Activated CD4-positive, alpha-beta T cell treated with anti-CD3 and anti-CD28 coated beads, Interleukin-2, amount 10 ng/mL, durations not matched to agents 24 days and 14 days (primary cell): Measurements from ENCODE around the gene VARS2. TPM values are rescaled to one million over a fixed set of nuclear protein-coding genes. Genes with fewer than 3 reads are reported as not detected.

Source experiments
- DNase-seq: peaks from one replicate; pipeline ENCODE4 v3.0.0; 2022
- H3K27ac Mint-ChIP-seq: one replicate; pipeline ENCODE4 v1.8.0; 2022; ENCODE audit warnings: mild to moderate bottlenecking, mixed read lengths
- H3K27me3 Mint-ChIP-seq: one replicate; pipeline ENCODE4 v1.8.0; 2022; ENCODE audit warnings: mixed read lengths
- H3K36me3 Mint-ChIP-seq: one replicate; pipeline ENCODE4 v1.8.0; 2022; ENCODE audit warnings: low read depth, mild to moderate bottlenecking, mixed read lengths
- H3K4me1 Mint-ChIP-seq: one replicate; pipeline ENCODE4 v1.8.0; 2021; ENCODE audit warnings: mixed read lengths
- H3K4me3 Mint-ChIP-seq: one replicate; pipeline ENCODE4 v1.8.0; 2022; ENCODE audit warnings: mild to moderate bottlenecking, moderate library complexity, mixed read lengths
- H3K9me3 Mint-ChIP-seq: one replicate; pipeline ENCODE4 v1.8.0; 2021; ENCODE audit warnings: mixed read lengths
- intact Hi-C: fragments of 100-400 bp; cut with micrococcal nuclease; formaldehyde crosslinking; loops from one replicate; pipeline ENCODE4 v1.15.1; 2023
- total RNA-seq: library from RNA; stranded (reverse); gene quantifications from 2 replicates; pipeline ENCODE4 v1.2.3, GENCODE V29; 2022

VARS2 gene
- total RNA-seq, 1 donor from 2014 or later: 74.8 TPM

GRCh38 chr6:30938730-30939129 lies 24.7 kb downstream of the VARS2 start:
- intact Hi-C loops: no loop called here
- no peaks in the 10 kb centered on the region for H3K9me3 Mint-ChIP-seq
- no peak overlapping the region for H3K27ac Mint-ChIP-seq
- H3K36me3 Mint-ChIP-seq: no peaks in the 10 kb centered on the region
- peaks cover 29% of the 10 kb centered on the region for H3K27me3 Mint-ChIP-seq
- H3K4me3 Mint-ChIP-seq: no peak overlapping the region
- H3K4me1 Mint-ChIP-seq: peaks cover 2% of the 10 kb centered on the region
- no peak for DNase-seq

DNA sequence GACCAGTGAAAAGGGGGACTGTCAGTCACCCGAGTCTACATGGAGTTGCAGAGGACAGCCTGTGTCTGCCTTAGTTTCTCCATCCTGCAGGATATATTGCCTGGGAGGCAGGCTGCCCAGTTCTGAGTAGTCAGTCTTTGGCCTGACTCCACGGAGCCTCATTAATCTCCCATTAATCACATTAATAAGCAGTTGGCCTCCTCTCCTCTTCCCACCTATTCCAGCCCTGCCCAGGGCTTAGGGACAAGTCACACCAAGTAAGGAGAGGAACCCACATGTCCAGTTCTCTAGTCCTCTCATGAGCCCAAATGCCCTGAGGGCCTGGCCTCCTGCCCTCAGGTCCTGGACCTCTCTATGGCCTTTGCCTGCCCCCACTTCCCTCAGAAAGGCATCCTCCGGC lies 25.4 kb downstream of the VARS2 start:
- DNase-seq: no peak
- H3K4me3 Mint-ChIP-seq: no peak overlapping the region
- no peak overlapping the region for H3K27ac Mint-ChIP-seq
- H3K9me3 Mint-ChIP-seq: no peaks in the 10 kb centered on the region
- no peaks in the 10 kb centered on the region for H3K36me3 Mint-ChIP-seq
- peaks cover 2% of the 10 kb centered on the region for H3K4me1 Mint-ChIP-seq
- H3K27me3 Mint-ChIP-seq: peaks cover 33% of the 10 kb centered on the region
- intact Hi-C loops: no loop called here

GRCh38 chr6:30940361-30940986 lies 26.4 kb downstream of the VARS2 start, which contains the start of gene MUCL3:
TSS of gene MUCL3 (plus strand) at chr6:30940973. CDS start at chr6:30941000, 27 bp downstream.
- Mint-ChIP-seq H3K27me3 (peaks cover 39% of the 10 kb centered on the region), H3K4me1 (peaks cover 2% of the 10 kb centered on the region), H3K9me3 (no peaks in the 10 kb centered on the region), H3K27ac (no peak within 1 kb of the TSS), H3K4me3 (no peak within 1 kb of the TSS), H3K36me3 (no peaks in the 10 kb centered on the region)
- no peak for DNase-seq
- intact Hi-C loops: no loop called here

DNA sequence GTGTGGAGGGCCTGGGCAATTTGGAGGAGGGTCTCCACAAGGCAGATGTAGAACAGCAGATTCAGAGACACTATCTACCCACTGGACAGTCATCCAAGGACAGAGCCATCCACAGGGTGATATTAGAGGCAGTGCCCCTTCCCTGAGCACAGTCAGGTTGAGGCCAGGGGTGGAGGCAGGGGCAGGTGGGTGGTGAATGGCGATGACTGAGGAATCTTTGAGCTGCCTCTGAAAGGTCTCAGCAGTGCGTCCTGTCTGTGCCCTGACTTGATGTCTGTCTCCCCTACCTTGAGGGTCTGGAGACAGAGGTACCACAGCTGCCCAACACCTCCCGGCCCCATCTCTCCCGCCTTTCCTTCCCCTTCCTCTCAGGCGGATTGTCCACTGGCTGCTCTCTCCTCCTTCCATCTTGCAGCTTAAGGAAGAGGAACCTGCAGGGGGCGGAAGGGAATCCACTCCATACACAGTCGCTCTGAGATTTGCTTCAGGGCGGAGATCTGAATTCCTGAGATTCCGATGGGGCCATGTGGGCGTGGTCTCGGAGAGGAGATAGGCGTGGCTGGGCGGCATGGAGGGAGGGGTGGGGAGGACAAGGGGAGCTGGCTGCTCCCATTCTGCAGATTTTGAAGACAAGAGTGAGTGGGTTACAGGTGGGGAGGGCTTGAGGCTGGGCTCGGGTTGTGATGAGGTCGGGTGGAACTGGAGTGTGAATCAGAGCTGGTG lies 28.5 kb downstream of the VARS2 start:
- Mint-ChIP-seq H3K9me3 (no peaks in the 10 kb centered on the region), H3K4me1 (peaks cover 2% of the 10 kb centered on the region), H3K4me3 (no peak overlapping the region), H3K27me3 (peaks cover 47% of the 10 kb centered on the region), H3K36me3 (no peaks in the 10 kb centered on the region), H3K27ac (no peak overlapping the region)
- intact Hi-C loops: no loop called here
- no peak for DNase-seq

DNA sequence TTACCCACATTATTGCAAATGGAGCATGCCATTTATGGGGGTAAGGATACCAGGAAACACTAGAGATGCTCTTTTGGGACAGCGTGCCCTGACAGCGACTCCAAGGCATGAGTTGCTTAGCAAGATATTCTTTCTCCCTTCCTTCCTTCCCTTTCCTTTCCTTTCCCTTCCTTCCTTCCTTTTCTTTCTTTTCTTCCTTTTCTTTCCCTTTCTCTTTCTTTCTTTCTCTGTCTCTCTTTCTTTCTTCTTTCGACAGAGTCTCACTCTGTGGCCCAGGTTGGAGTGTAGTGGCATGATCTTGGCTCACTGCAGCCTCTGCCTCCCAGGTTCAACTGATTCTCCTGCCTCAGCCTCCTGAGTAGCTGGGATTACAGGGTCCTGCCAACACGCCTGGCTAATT lies 30.0 kb downstream of the VARS2 start:
- intact Hi-C loops: no loop called here
- peaks cover 5% of the 10 kb centered on the region for H3K9me3 Mint-ChIP-seq
- H3K27ac Mint-ChIP-seq: no peak overlapping the region
- H3K4me1 Mint-ChIP-seq: peaks cover 2% of the 10 kb centered on the region
- DNase-seq: no peak
- no peaks in the 10 kb centered on the region for H3K36me3 Mint-ChIP-seq
- H3K4me3 Mint-ChIP-seq: no peak overlapping the region
- H3K27me3 Mint-ChIP-seq: peaks cover 61% of the 10 kb centered on the region

DNA sequence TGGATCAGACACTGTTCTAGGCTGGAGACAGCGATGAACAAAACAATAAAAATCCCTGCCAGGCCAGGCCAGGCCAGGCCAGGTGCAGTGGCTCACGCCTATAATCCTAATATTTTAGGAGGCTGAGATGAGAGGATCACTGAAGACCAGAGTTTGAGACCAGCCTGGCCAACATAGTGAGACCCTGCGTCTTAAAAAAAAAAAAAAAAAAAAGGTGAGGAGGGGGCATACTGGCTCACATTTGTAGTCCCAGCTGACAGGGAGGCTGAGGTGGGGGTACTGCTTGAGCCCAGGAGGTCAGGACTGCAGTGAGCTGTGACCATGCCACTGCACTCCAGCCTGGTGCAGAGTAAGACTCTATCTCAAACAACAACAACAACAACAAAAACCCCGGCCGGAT lies 31.2 kb downstream of the VARS2 start:
- intact Hi-C loops: no loop called here
- peaks cover 14% of the 10 kb centered on the region for H3K9me3 Mint-ChIP-seq
- no peak for DNase-seq
- no peak overlapping the region for H3K27ac Mint-ChIP-seq
- peaks cover 73% of the 10 kb centered on the region for H3K27me3 Mint-ChIP-seq
- H3K36me3 Mint-ChIP-seq: no peaks in the 10 kb centered on the region
- H3K4me3 Mint-ChIP-seq: no peak overlapping the region
- H3K4me1 Mint-ChIP-seq: peaks cover 2% of the 10 kb centered on the region

DNA sequence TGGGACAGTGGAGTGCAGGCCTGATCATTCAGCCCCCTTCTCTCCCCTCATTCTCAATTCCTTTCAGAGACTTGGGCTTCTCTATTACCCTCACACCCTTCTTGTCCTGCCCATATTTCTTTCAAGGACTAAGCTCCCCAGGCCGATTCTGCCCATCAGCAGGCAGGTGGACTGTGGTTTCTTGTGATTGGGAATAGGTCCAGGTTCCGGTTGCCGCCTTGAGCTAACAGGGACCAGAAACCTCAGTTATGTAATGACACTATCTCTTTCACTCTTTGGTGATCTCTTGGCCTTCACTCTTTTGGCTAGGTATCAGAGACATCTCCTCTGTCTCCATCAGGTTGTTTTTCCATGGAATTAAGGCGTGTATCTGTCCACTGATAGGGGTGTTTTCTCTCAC lies 33.2 kb downstream of the VARS2 start:
- DNase-seq: no peak
- intact Hi-C loops: no loop called here
- Mint-ChIP-seq H3K27me3 (peaks cover 81% of the 10 kb centered on the region), H3K4me1 (peaks cover 7% of the 10 kb centered on the region), H3K27ac (no peak overlapping the region), H3K9me3 (peaks cover 27% of the 10 kb centered on the region), H3K4me3 (no peak overlapping the region), H3K36me3 (no peaks in the 10 kb centered on the region)

DNA sequence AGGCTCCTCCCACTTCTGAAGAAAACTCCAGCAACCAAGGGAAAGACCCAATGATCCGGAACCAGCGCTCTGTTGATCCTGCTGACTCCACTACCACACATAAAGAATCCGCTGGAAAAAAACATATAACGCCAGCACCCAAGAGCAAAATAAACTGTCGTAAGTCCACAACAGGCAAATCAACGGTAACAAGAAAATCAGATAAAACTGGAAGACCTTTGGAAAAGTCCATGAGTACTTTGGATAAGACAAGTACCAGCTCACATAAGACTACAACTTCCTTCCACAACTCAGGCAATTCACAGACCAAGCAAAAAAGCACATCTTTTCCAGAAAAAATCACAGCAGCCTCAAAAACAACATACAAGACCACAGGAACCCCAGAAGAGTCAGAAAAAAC lies 34.8 kb downstream of the VARS2 start:
- no peaks in the 10 kb centered on the region for H3K36me3 Mint-ChIP-seq
- peaks cover 7% of the 10 kb centered on the region for H3K4me1 Mint-ChIP-seq
- H3K27ac Mint-ChIP-seq: no peak overlapping the region
- peaks cover 27% of the 10 kb centered on the region for H3K9me3 Mint-ChIP-seq
- no peak for DNase-seq
- peaks cover 81% of the 10 kb centered on the region for H3K27me3 Mint-ChIP-seq
- intact Hi-C loops: no loop called here
- H3K4me3 Mint-ChIP-seq: no peak overlapping the region

GRCh38 chr6:30951907-30952469 lies 38.0 kb downstream of the VARS2 start:
- Mint-ChIP-seq H3K36me3 (no peaks in the 10 kb centered on the region), H3K4me1 (peaks cover 12% of the 10 kb centered on the region), H3K27ac (peak overlapping the region; percentile 45), H3K9me3 (peaks cover 27% of the 10 kb centered on the region), H3K4me3 (no peak overlapping the region), H3K27me3 (peaks cover 87% of the 10 kb centered on the region)
- no peak for DNase-seq
- intact Hi-C loops: no loop called here

DNA sequence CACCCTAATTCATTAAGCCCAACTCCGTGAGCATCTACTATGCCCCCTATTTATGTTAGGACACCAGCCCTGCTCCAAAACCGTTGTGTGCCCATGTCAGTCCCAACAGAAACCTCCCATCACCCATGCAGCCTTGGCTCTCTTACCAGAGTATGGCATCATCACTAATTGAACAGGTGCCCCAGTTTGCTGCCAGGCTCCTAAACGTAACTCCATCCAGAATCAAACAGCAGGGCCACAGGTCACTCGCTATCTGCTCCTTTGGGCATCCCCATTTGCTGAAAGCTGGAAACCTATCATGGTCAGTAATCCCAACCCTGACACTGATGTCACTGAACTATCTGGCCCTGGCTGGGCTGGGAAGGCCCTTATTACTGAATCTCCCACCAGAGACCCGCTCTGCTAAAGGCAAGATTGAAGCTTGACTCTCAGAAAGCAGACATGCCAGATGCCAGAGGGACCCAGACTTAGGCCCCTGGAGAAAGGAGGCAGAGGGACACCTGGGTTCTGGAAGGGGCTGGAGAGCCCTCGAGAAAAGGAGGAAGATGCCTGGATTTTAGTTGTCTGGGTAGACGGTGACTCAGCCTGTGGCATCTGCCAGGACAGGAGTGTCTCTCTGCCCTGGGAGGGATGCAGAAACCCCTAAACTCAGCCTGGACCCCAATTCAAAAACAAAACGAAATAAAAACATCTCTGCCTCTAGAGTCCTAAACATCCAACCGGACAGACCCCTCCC lies 40.8 kb downstream of the VARS2 start:
- no peak for DNase-seq
- no peak overlapping the region for H3K27ac Mint-ChIP-seq
- H3K4me1 Mint-ChIP-seq: peaks cover 12% of the 10 kb centered on the region
- H3K4me3 Mint-ChIP-seq: peak overlapping the region; percentile 73
- no peaks in the 10 kb centered on the region for H3K36me3 Mint-ChIP-seq
- H3K9me3 Mint-ChIP-seq: peaks cover 18% of the 10 kb centered on the region
- H3K27me3 Mint-ChIP-seq: peaks cover 81% of the 10 kb centered on the region
- intact Hi-C loops: no loop called here

DNA sequence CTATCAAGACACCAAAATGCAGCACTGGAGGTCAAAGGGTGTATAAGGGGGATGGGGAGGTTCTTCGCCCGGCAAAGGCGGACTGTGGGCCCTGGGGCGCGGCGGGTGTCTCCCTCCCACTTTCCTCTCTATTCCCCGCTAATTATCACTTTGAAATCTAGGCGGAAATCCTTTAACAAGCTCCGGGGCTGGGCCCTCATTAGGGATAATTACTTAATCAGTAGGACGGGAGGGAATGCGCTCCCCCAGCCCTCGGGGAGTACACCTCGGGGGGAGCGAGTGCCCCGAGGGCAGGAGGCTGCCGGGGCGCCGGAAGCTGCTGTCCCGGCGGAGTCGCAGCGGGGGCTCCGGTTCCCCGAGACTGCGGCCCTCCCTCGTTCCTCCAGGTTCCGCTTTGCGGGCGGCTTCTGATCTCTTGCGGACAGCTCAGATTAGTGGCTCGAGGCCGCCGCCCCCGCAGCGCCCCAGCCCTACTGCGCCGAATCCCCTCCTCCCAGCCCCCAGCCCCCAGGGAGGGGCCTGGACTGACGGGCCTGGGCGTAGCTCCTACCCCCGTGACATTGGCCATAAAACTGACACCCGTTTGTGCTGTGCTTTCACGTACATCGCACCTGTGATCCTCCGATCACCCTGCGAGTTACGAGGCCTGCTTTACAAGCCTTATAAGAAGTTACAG lies 41.5 kb downstream of the VARS2 start:
- intact Hi-C loops: no loop called here
- Mint-ChIP-seq H3K9me3 (peaks cover 12% of the 10 kb centered on the region), H3K4me3 (peak overlapping the region; percentile 73), H3K27me3 (peaks cover 77% of the 10 kb centered on the region), H3K4me1 (peaks cover 12% of the 10 kb centered on the region), H3K27ac (no peak overlapping the region), H3K36me3 (no peaks in the 10 kb centered on the region)
- DNase-seq: peak; percentile 83

GRCh38 chr6:30957716-30958115 lies 43.7 kb downstream of the VARS2 start:
- intact Hi-C loops: no loop called here
- H3K36me3 Mint-ChIP-seq: no peaks in the 10 kb centered on the region
- DNase-seq: no peak
- H3K9me3 Mint-ChIP-seq: no peaks in the 10 kb centered on the region
- H3K4me1 Mint-ChIP-seq: peaks cover 6% of the 10 kb centered on the region
- no peak overlapping the region for H3K27ac Mint-ChIP-seq
- H3K27me3 Mint-ChIP-seq: peaks cover 64% of the 10 kb centered on the region
- H3K4me3 Mint-ChIP-seq: no peak overlapping the region

DNA sequence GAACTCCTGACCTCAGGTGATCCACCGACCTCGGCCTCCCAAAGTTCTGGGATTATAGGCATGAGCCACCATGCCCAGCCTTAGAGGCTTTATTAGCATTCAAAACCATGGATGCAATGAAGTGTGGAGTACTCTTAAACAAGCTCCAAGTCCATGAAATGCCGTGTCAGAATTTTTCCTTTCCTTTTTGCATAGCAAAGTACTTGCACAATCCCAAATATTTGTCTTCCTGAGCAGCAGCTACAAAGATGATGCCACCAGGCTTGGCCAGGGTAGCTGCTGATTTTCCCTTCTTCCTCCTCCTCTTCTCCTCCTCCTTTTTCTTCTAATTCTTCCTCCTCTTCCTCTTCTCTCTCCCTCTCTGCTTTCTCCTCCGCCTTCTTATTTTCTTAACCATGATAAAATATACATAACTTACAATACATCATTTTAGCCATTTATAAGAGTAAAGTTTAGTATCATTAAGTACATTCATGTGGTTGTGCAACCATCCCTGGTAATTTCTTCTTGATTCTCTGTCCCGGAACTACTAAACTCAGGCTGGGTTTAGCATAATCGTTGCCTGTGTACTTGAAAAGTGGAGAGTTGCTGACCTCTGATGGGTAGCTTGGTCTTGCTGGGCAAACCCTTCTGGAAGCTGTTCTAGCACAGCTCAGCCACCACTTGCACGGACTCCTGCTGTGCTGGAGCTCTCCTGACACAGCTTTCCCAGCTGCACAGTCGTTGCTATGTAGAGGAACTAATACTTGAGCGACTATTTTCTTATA lies 47.1 kb downstream of the VARS2 start:
- H3K9me3 Mint-ChIP-seq: no peaks in the 10 kb centered on the region
- DNase-seq: no peak
- H3K27me3 Mint-ChIP-seq: peaks cover 50% of the 10 kb centered on the region
- no peak overlapping the region for H3K27ac Mint-ChIP-seq
- intact Hi-C loops: no loop called here
- no peak overlapping the region for H3K4me3 Mint-ChIP-seq
- H3K36me3 Mint-ChIP-seq: no peaks in the 10 kb centered on the region
- peaks cover 13% of the 10 kb centered on the region for H3K4me1 Mint-ChIP-seq
